Astrocyte of the cerebellum (primary cell): ENCODE results near the gene FABP6.

Experiments
- DNase-seq: peaks from one replicate; pipeline ENCODE4 v3.0.0-alpha.2; 2011; ENCODE audit warnings: low read depth
- H3K4me3 ChIP-seq: 2 replicates; pipeline ENCODE4 v1.5.1; 2011; ENCODE audit warnings: mild to moderate bottlenecking, low read depth, low read length, moderate library complexity
- CTCF ChIP-seq: IDR thresholded peaks from 2 replicates; pipeline ENCODE4 v1.5.1; 2012; ENCODE audit warnings: low read length, low read depth, moderate library complexity, mild to moderate bottlenecking; ENCODE audit errors: missing control alignments
- in situ Hi-C: cut with HindIII; loops from 2 replicates; pipeline ENCODE4 v1.10.0; 2017; ENCODE audit warnings: low sequenced_read_pairs

The FABP6 gene

GRCh38 chr5:160229190-160229742 is at the start of gene FABP6:
FABP6 (plus strand) TSS chr5:160229506; CDS start chr5:160229558, 52 bp downstream.
- in situ Hi-C loops = no loop called here
- TF ChIP-seq CTCF = no peak
- no peak for DNase-seq

GRCh38 chr5:160180931-160181330 is 48.4 kb upstream of the FABP6 start:
- in situ Hi-C loops = no loop called here

More at GRCh38 chr5:160229190-160229742, at the start of gene FABP6:
- no peak within 1 kb of the TSS for H3K4me3 ChIP-seq

GRCh38 chr5:160181965-160182622 is 47.2 kb upstream of the FABP6 start:
- H3K4me3 ChIP-seq = no peak overlapping the region
- DNase-seq = no peak
- in situ Hi-C loops = no loop called here
- TF ChIP-seq CTCF = no peak

More at GRCh38 chr5:160180931-160181330, 48.4 kb upstream of the FABP6 start:
- no peak overlapping the region for H3K4me3 ChIP-seq
- no peak for TF ChIP-seq CTCF
- no peak for DNase-seq

- no peak for DNase-seq
- TF ChIP-seq CTCF = no peak
Measured at GRCh38 chr5:160183075-160183474, 46.2 kb upstream of the FABP6 start.

GRCh38 chr5:160185626-160186360 is 43.5 kb upstream of the FABP6 start:
- DNase-seq = no peak
- in situ Hi-C loops = no loop called here
- TF ChIP-seq CTCF = no peak
- H3K4me3 ChIP-seq = no peak overlapping the region

More at GRCh38 chr5:160183075-160183474, 46.2 kb upstream of the FABP6 start:
- no peak overlapping the region for H3K4me3 ChIP-seq
- in situ Hi-C loops = no loop called here

- no peak for TF ChIP-seq CTCF
- no peak overlapping the region for H3K4me3 ChIP-seq
- no peak for DNase-seq
- in situ Hi-C loops = no loop called here
Measured at GRCh38 chr5:160186480-160186879, 42.8 kb upstream of the FABP6 start.
